OCI-LY7 (cell line): ENCODE data around the gene ABCC9.

Experiments
- EZH2phosphoT487 ChIP-seq: fragments of 200-600 bp; sonication (generic); IDR thresholded peaks from 2 replicates; pipeline ENCODE4 v1.6.1; 2018; ENCODE audit warnings: low read depth, borderline replicate concordance, mild to moderate bottlenecking, mixed run types, antibody characterized with exemption, low read length, moderate library complexity, mixed read lengths
- TF ChIP-seq, protein P1 (sequence below): fragments of 200-600 bp; sonication (generic); conservative IDR thresholded peaks from 2 replicates; pipeline ENCODE4 v1.5.1; 2014; ENCODE audit warnings: mild to moderate bottlenecking, antibody characterized with exemption, low read length, moderate library complexity, mixed read lengths

DNA sequence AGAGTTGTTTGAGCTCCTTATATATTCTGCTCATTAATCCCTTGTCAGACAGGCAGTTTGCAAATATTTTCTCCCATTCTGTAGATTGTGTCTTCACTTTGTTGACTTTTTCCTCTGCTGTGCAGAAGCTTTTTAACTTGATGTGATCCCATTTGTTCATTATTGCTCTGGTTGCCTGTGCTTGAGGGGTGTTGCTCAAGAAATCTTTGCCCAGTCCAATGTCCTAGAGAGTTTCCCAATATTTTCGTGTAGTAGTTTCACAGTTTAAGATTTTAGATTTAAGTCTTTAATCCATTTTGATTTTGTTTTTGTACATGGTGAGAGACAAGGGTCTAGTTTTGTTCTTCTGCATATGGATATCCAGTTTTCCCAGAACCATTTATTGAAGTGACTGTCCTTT is 19.8 kb downstream of the ABCC9 start:
- TF ChIP-seq, protein P1, sequence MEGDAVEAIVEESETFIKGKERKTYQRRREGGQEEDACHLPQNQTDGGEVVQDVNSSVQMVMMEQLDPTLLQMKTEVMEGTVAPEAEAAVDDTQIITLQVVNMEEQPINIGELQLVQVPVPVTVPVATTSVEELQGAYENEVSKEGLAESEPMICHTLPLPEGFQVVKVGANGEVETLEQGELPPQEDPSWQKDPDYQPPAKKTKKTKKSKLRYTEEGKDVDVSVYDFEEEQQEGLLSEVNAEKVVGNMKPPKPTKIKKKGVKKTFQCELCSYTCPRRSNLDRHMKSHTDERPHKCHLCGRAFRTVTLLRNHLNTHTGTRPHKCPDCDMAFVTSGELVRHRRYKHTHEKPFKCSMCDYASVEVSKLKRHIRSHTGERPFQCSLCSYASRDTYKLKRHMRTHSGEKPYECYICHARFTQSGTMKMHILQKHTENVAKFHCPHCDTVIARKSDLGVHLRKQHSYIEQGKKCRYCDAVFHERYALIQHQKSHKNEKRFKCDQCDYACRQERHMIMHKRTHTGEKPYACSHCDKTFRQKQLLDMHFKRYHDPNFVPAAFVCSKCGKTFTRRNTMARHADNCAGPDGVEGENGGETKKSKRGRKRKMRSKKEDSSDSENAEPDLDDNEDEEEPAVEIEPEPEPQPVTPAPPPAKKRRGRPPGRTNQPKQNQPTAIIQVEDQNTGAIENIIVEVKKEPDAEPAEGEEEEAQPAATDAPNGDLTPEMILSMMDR, result no peak
- no peak for TF ChIP-seq EZH2phosphoT487
